Astrocyte (in vitro differentiated cells and primary cell): ENCODE measurements around the gene SKA1. TPM values are rescaled to one million over a fixed set of nuclear protein-coding genes. Genes with fewer than 3 reads are reported as not detected.

Experiments used
- DNase-seq: peaks from one replicate; pipeline ENCODE4 v3.0.0-alpha.2; 2010; ENCODE audit warnings: low read depth
- FAIRE-seq: peaks from 2 replicates; lab custom pipeline; 2011; peaks lifted over from hg19 to GRCh38; lab: Jason Lieb, UNC
- H2AFZ ChIP-seq: 2 replicates; pipeline ENCODE4 v1.6.0; 2012; ENCODE audit warnings: low read depth, low read length, inconsistent platforms
- H3K27ac ChIP-seq: 2 replicates; pipeline ENCODE4 v1.5.1; 2011; ENCODE audit warnings: low read depth, low read length, inconsistent platforms
- H3K27me3 ChIP-seq: 2 replicates; pipeline ENCODE4 v1.6.0; 2011; ENCODE audit warnings: low read length, inconsistent platforms; ENCODE audit not compliant: insufficient read depth
- H3K36me3 ChIP-seq: 2 replicates; pipeline ENCODE4 v1.5.1; 2011; ENCODE audit warnings: low read length, inconsistent platforms; ENCODE audit not compliant: insufficient read depth
- H3K4me1 ChIP-seq: 2 replicates; pipeline ENCODE4 v1.5.1; 2011; ENCODE audit warnings: low read length, inconsistent platforms; ENCODE audit not compliant: insufficient read depth
- H3K4me2 ChIP-seq: 2 replicates; pipeline ENCODE4 v1.6.0; 2012; ENCODE audit warnings: low read length, inconsistent platforms
- H3K4me3 ChIP-seq: 2 replicates; pipeline ENCODE4 v1.5.1; 2011; ENCODE audit warnings: low read depth, mild to moderate bottlenecking, low read length, inconsistent platforms; ENCODE audit not compliant: insufficient read depth
- H3K79me2 ChIP-seq: 2 replicates; pipeline ENCODE4 v1.6.0; 2012; ENCODE audit warnings: mild to moderate bottlenecking, low read length, inconsistent platforms; ENCODE audit not compliant: insufficient read depth
- H3K9ac ChIP-seq: 2 replicates; pipeline ENCODE4 v1.6.0; 2012; ENCODE audit warnings: mild to moderate bottlenecking, low read length, inconsistent platforms
- H3K9me3 ChIP-seq: 2 replicates; pipeline ENCODE4 v1.5.1; 2012; ENCODE audit warnings: low read depth, mild to moderate bottlenecking, low read length, inconsistent platforms; ENCODE audit not compliant: insufficient read depth
- H4K20me1 ChIP-seq: 2 replicates; pipeline ENCODE4 v1.6.0; 2012; ENCODE audit warnings: low read length, inconsistent platforms; ENCODE audit not compliant: insufficient read depth
- H3K27ac Mint-ChIP-seq: one replicate; pipeline ENCODE4 v1.8.0; 2021; ENCODE audit warnings: mild to moderate bottlenecking, mixed read lengths; ENCODE audit not compliant: unreplicated experiment
- H3K27me3 Mint-ChIP-seq: one replicate; pipeline ENCODE4 v1.8.0; 2021; ENCODE audit warnings: low read depth, mixed read lengths; ENCODE audit not compliant: unreplicated experiment
- H3K36me3 Mint-ChIP-seq: one replicate; pipeline ENCODE4 v1.8.0; 2021; ENCODE audit warnings: low read depth, mixed read lengths; ENCODE audit not compliant: unreplicated experiment
- H3K4me1 Mint-ChIP-seq: one replicate; pipeline ENCODE4 v1.8.0; 2021; ENCODE audit warnings: low read depth, mixed read lengths; ENCODE audit not compliant: unreplicated experiment
- H3K4me3 Mint-ChIP-seq: one replicate; pipeline ENCODE4 v1.8.0; 2021; ENCODE audit warnings: mild to moderate bottlenecking, moderate library complexity, mixed read lengths; ENCODE audit not compliant: unreplicated experiment
- H3K9me3 Mint-ChIP-seq: one replicate; pipeline ENCODE4 v1.8.0; 2021; ENCODE audit warnings: mild to moderate bottlenecking, mixed read lengths; ENCODE audit not compliant: unreplicated experiment
- CTCF ChIP-seq: IDR thresholded peaks from 2 replicates; pipeline ENCODE4 v1.5.1; 2011; ENCODE audit warnings: low read depth, mild to moderate bottlenecking, inconsistent platforms, low read length, moderate library complexity; ENCODE audit not compliant: insufficient read depth
- EZH2 ChIP-seq: IDR thresholded peaks from 2 replicates; pipeline ENCODE4 v1.6.1; 2012; ENCODE audit warnings: mild to moderate bottlenecking, low read length, inconsistent platforms; ENCODE audit not compliant: insufficient read depth
- total RNA-seq: library from RNA; stranded (reverse); gene quantifications from 2 replicates; pipeline ENCODE4 v1.2.1, GENCODE V29; 2021

Gene SKA1
- total RNA-seq, 1 donor from 2014 or later = 2.6 TPM

DNA sequence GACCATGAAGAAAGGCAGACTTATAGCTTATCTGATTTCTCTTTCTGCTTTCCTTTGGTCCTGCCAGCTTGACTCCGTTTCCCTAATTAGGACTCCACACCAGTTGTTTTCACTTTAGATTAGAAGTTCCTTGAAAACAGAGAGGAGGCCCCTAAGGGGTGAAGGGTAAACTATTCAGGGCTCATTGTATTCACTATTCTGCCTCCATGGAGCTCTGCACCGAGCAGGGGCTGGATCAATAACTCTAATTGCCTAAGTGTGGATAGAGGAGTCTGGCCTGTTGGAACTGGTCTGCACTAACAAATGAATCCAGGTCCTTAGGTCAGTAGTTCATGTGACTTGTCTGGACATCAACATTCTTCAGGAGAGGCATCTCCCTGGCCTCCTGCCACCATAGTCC is 36.1 kb upstream of the SKA1 start:
- no peaks in the 10 kb centered on the region for H3K4me1 Mint-ChIP-seq

GRCh38 chr18:50340078-50340477 is 34.8 kb upstream of the SKA1 start:
- DNase-seq = no peak
- H3K27ac ChIP-seq = no peak overlapping the region
- peaks cover 4% of the 10 kb centered on the region for H3K27me3 Mint-ChIP-seq
- H3K4me1 Mint-ChIP-seq = no peaks in the 10 kb centered on the region
- no peaks in the 10 kb centered on the region for H3K36me3 ChIP-seq
- no peaks in the 10 kb centered on the region for H4K20me1 ChIP-seq
- no peak overlapping the region for H2AFZ ChIP-seq
- no peaks in the 10 kb centered on the region for H3K4me1 ChIP-seq
- no peak overlapping the region for H3K4me3 Mint-ChIP-seq
- H3K27ac Mint-ChIP-seq = no peak overlapping the region
- FAIRE-seq = no peak
- no peaks in the 10 kb centered on the region for H3K36me3 Mint-ChIP-seq
- peaks cover 2% of the 10 kb centered on the region for H3K27me3 ChIP-seq
- no peaks in the 10 kb centered on the region for H3K9me3 ChIP-seq
- no peak overlapping the region for H3K4me2 ChIP-seq
- no peaks in the 10 kb centered on the region for H3K9me3 Mint-ChIP-seq
- no peak overlapping the region for H3K4me3 ChIP-seq
- TF ChIP-seq CTCF (no peak), EZH2 (no peak)
- no peak overlapping the region for H3K9ac ChIP-seq
- no peaks in the 10 kb centered on the region for H3K79me2 ChIP-seq

More for the DNA sequence above, 36.1 kb upstream of the SKA1 start:
- TF ChIP-seq CTCF (no peak), EZH2 (no peak)
- Histone ChIP-seq H3K4me1 (no peaks in the 10 kb centered on the region), H3K79me2 (no peaks in the 10 kb centered on the region), H3K4me3 (no peak overlapping the region), H3K4me2 (no peak overlapping the region), H3K27ac (no peak overlapping the region), H3K9me3 (no peaks in the 10 kb centered on the region), H4K20me1 (no peaks in the 10 kb centered on the region), H3K9ac (no peak overlapping the region), H3K36me3 (no peaks in the 10 kb centered on the region), H3K27me3 (peaks cover 2% of the 10 kb centered on the region), H2AFZ (no peak overlapping the region)
- Mint-ChIP-seq H3K9me3 (no peaks in the 10 kb centered on the region), H3K27me3 (peaks cover 4% of the 10 kb centered on the region), H3K36me3 (no peaks in the 10 kb centered on the region), H3K4me3 (no peak overlapping the region), H3K27ac (no peak overlapping the region)
- no peak for FAIRE-seq
- DNase-seq = no peak

DNA sequence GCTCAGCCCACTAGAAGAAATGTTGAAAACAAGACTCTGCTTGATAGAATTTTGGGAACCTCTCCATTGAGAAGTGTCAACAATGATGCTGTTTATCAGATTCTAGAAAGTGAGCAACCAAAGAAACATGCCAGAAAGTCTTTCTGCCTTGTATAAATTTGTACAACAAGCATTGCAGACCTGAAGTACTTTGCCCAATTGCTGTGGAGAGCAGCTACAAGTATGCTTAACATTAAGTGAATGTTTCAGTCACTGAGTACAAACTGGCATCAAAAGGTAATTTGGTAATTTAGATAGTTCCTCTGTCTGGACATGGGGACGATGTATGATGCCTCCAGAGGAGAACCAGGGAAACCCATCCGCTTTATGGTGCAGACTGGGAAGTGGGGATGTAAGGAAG is 33.4 kb upstream of the SKA1 start:
- DNase-seq = no peak
- Histone ChIP-seq H3K9me3 (no peaks in the 10 kb centered on the region), H3K27me3 (peaks cover 2% of the 10 kb centered on the region), H3K4me2 (no peak overlapping the region), H3K4me3 (no peak overlapping the region), H3K27ac (no peak overlapping the region), H3K4me1 (no peaks in the 10 kb centered on the region), H4K20me1 (no peaks in the 10 kb centered on the region), H2AFZ (no peak overlapping the region), H3K79me2 (no peaks in the 10 kb centered on the region), H3K9ac (no peak overlapping the region), H3K36me3 (no peaks in the 10 kb centered on the region)
- Mint-ChIP-seq H3K27ac (no peak overlapping the region), H3K9me3 (no peaks in the 10 kb centered on the region), H3K4me1 (no peaks in the 10 kb centered on the region), H3K27me3 (peaks cover 4% of the 10 kb centered on the region), H3K4me3 (no peak overlapping the region), H3K36me3 (no peaks in the 10 kb centered on the region)
- FAIRE-seq = no peak
- TF ChIP-seq EZH2 = no peak
- TF ChIP-seq CTCF = no peak
